ENCODE data around the gene PRCC. TPM values are rescaled to one million over a fixed set of nuclear protein-coding genes. Genes with fewer than 3 reads are reported as not detected.
A peak's percentile ranks its signal among the peaks of the same experiment; 100 is the strongest.

The PRCC gene
- 67.8 TPM for total RNA-seq
- polyA plus RNA-seq: 10 to 100 TPM; 35.5 to 43.3 (median 36.4) TPM

- Histone ChIP-seq H3K27ac (ENCODE audit: insufficient read depth, low read length, poor library complexity, severe bottlenecking) (peak within 1 kb of the TSS; percentile 98), H3K4me1 (ENCODE audit: control insufficient read depth, insufficient read depth, low read length, poor library complexity, severe bottlenecking) (peaks cover 47% of the 10 kb centered on the region), H3K36me3 (ENCODE audit: control insufficient read depth, insufficient read depth, low read length) (peaks cover 11% of the 10 kb centered on the region), H3K9me3 (ENCODE audit: control insufficient read depth in 2 of 2, low read length in 2 of 2) (no peaks in the 10 kb centered on the region), H3K4me3 (ENCODE audit: low read depth, low read length) (peak within 1 kb of the TSS; percentile 89), H3K27me3 (ENCODE audit: control insufficient read depth, insufficient read depth, low read length) (no peaks in the 10 kb centered on the region)
- Mint-ChIP-seq H3K9me3 (no peaks in the 10 kb centered on the region), H3K4me3 (peak within 1 kb of the TSS in 1 of 4 donors; percentile 91), H3K4me1 (peaks cover 17 to 38% (median 24%) of the 10 kb centered on the region in 4 donors), H3K36me3 (peaks cover 21% of the 10 kb centered on the region), H3K27ac (no peak within 1 kb of the TSS), H3K27me3 (no peaks in the 10 kb centered on the region)
- ATAC-seq (ENCODE audit: low read depth in 2 of 2) (peak; percentile 94), DNase-seq (peak; percentile 98 to 100 (median 99))
Observed at GRCh38 chr1:156767101-156767878, at the start of gene PRCC. TSS of gene PRCC (plus strand) at chr1:156767535. CDS start at chr1:156767772, 237 bp downstream.

GRCh38 chr1:156721131-156721530, 46.2 kb upstream of the PRCC start:
- Mint-ChIP-seq H3K9me3 (no peaks in the 10 kb centered on the region), H3K36me3 (peaks cover 22% of the 10 kb centered on the region), H3K4me3 (no peak overlapping the region), H3K27ac (peak overlapping the region in 1 of 3 donors; percentile 11), H3K4me1 (peaks cover 7 to 29% (median 13%) of the 10 kb centered on the region in 4 donors), H3K27me3 (no peaks in the 10 kb centered on the region)
- DNase-seq (no peak), ATAC-seq (ENCODE audit: low read depth in 2 of 2) (no peak)
- Histone ChIP-seq H3K27ac (ENCODE audit: insufficient read depth, low read length, poor library complexity, severe bottlenecking) (no peak overlapping the region), H3K36me3 (ENCODE audit: control insufficient read depth, insufficient read depth, low read length) (peaks cover 57% of the 10 kb centered on the region), H3K27me3 (ENCODE audit: control insufficient read depth, insufficient read depth, low read length) (no peaks in the 10 kb centered on the region), H3K4me3 (ENCODE audit: low read depth, low read length) (no peak overlapping the region), H3K9me3 (ENCODE audit: control insufficient read depth in 2 of 2, low read length in 2 of 2) (no peaks in the 10 kb centered on the region), H3K4me1 (ENCODE audit: control insufficient read depth, insufficient read depth, low read length, poor library complexity, severe bottlenecking) (peaks cover 23% of the 10 kb centered on the region)

- peaks cover 21% of the 10 kb centered on the region for H3K36me3 Mint-ChIP-seq
- no peak overlapping the region for H3K27ac ChIP-seq (ENCODE audit: insufficient read depth, low read length, poor library complexity, severe bottlenecking)
- peaks cover 27% of the 10 kb centered on the region for H3K4me1 ChIP-seq (ENCODE audit: control insufficient read depth, insufficient read depth, low read length, poor library complexity, severe bottlenecking)
- H3K4me3 ChIP-seq (ENCODE audit: low read depth, low read length): no peak overlapping the region
- H3K27me3 Mint-ChIP-seq: no peaks in the 10 kb centered on the region
- H3K9me3 Mint-ChIP-seq: no peaks in the 10 kb centered on the region
- H3K9me3 ChIP-seq (ENCODE audit: control insufficient read depth in 2 of 2, low read length in 2 of 2): no peaks in the 10 kb centered on the region
- ATAC-seq (ENCODE audit: low read depth in 2 of 2): no peak
- H3K27me3 ChIP-seq (ENCODE audit: control insufficient read depth, insufficient read depth, low read length): no peaks in the 10 kb centered on the region
- peak overlapping the region in 1 of 3 donors; percentile 11 for H3K27ac Mint-ChIP-seq
- DNase-seq: no peak
- peaks cover 57% of the 10 kb centered on the region for H3K36me3 ChIP-seq (ENCODE audit: control insufficient read depth, insufficient read depth, low read length)
- H3K4me1 Mint-ChIP-seq: peaks cover 7 to 25% (median 13%) of the 10 kb centered on the region in 4 donors
- H3K4me3 Mint-ChIP-seq: no peak overlapping the region
Observed at GRCh38 chr1:156721535-156721934, 45.8 kb upstream of the PRCC start.

- Histone ChIP-seq H3K9me3 (ENCODE audit: control insufficient read depth in 2 of 2, low read length in 2 of 2) (no peaks in the 10 kb centered on the region), H3K27ac (ENCODE audit: insufficient read depth, low read length, poor library complexity, severe bottlenecking) (no peak overlapping the region), H3K4me1 (ENCODE audit: control insufficient read depth, insufficient read depth, low read length, poor library complexity, severe bottlenecking) (peaks cover 48% of the 10 kb centered on the region), H3K36me3 (ENCODE audit: control insufficient read depth, insufficient read depth, low read length) (peaks cover 42% of the 10 kb centered on the region), H3K4me3 (ENCODE audit: low read depth, low read length) (peak overlapping the region; percentile 96), H3K27me3 (ENCODE audit: control insufficient read depth, insufficient read depth, low read length) (no peaks in the 10 kb centered on the region)
- peaks cover 7 to 30% (median 23%) of the 10 kb centered on the region in 4 donors for H3K4me1 Mint-ChIP-seq
- H3K27ac Mint-ChIP-seq: no peak overlapping the region
- no peak overlapping the region for H3K4me3 Mint-ChIP-seq
- no peaks in the 10 kb centered on the region for H3K27me3 Mint-ChIP-seq
- ATAC-seq (ENCODE audit: low read depth in 2 of 2) (peak; percentile 13 to 29), DNase-seq (peak; percentile 71 to 84 (median 79))
- H3K36me3 Mint-ChIP-seq: peaks cover 14% of the 10 kb centered on the region
- no peaks in the 10 kb centered on the region for H3K9me3 Mint-ChIP-seq
Observed at GRCh38 chr1:156725683-156726280, 41.6 kb upstream of the PRCC start.

GRCh38 chr1:156726549-156727226, 40.6 kb upstream of the PRCC start:
- H3K9me3 Mint-ChIP-seq: no peaks in the 10 kb centered on the region
- peaks cover 7 to 31% (median 21%) of the 10 kb centered on the region in 4 donors for H3K4me1 Mint-ChIP-seq
- H3K27ac Mint-ChIP-seq: no peak overlapping the region

GRCh38 chr1:156727492-156727891, 39.8 kb upstream of the PRCC start:
- H3K4me3 ChIP-seq (ENCODE audit: low read depth, low read length): peak overlapping the region; percentile 96
- no peaks in the 10 kb centered on the region for H3K27me3 Mint-ChIP-seq
- no peaks in the 10 kb centered on the region for H3K9me3 ChIP-seq (ENCODE audit: control insufficient read depth in 2 of 2, low read length in 2 of 2)
- peak overlapping the region in 1 of 3 donors; percentile 96 for H3K27ac Mint-ChIP-seq
- DNase-seq: no peak
- peaks cover 14% of the 10 kb centered on the region for H3K36me3 Mint-ChIP-seq
- H3K36me3 ChIP-seq (ENCODE audit: control insufficient read depth, insufficient read depth, low read length): peaks cover 28% of the 10 kb centered on the region
- H3K9me3 Mint-ChIP-seq: no peaks in the 10 kb centered on the region
- peaks cover 48% of the 10 kb centered on the region for H3K4me1 ChIP-seq (ENCODE audit: control insufficient read depth, insufficient read depth, low read length, poor library complexity, severe bottlenecking)
- peaks cover 7 to 31% (median 21%) of the 10 kb centered on the region in 4 donors for H3K4me1 Mint-ChIP-seq
- no peaks in the 10 kb centered on the region for H3K27me3 ChIP-seq (ENCODE audit: control insufficient read depth, insufficient read depth, low read length)
- peak overlapping the region; percentile 99 for H3K27ac ChIP-seq (ENCODE audit: insufficient read depth, low read length, poor library complexity, severe bottlenecking)
- ATAC-seq (ENCODE audit: low read depth in 2 of 2): no peak
- no peak overlapping the region for H3K4me3 Mint-ChIP-seq

More at GRCh38 chr1:156726549-156727226, 40.6 kb upstream of the PRCC start:
- Mint-ChIP-seq H3K27me3 (no peaks in the 10 kb centered on the region), H3K36me3 (peaks cover 14% of the 10 kb centered on the region), H3K4me3 (no peak overlapping the region)
- H3K4me1 ChIP-seq (ENCODE audit: control insufficient read depth, insufficient read depth, low read length, poor library complexity, severe bottlenecking): peaks cover 48% of the 10 kb centered on the region
- DNase-seq: peak in 2 of 3 donors; percentile 52 to 73
- H3K27me3 ChIP-seq (ENCODE audit: control insufficient read depth, insufficient read depth, low read length): no peaks in the 10 kb centered on the region
- peak overlapping the region; percentile 99 for H3K27ac ChIP-seq (ENCODE audit: insufficient read depth, low read length, poor library complexity, severe bottlenecking)
- ATAC-seq (ENCODE audit: low read depth in 2 of 2): no peak
- H3K36me3 ChIP-seq (ENCODE audit: control insufficient read depth, insufficient read depth, low read length): peaks cover 33% of the 10 kb centered on the region
- no peaks in the 10 kb centered on the region for H3K9me3 ChIP-seq (ENCODE audit: control insufficient read depth in 2 of 2, low read length in 2 of 2)
- peak overlapping the region; percentile 96 for H3K4me3 ChIP-seq (ENCODE audit: low read depth, low read length)

GRCh38 chr1:156727926-156728598, 39.3 kb upstream of the PRCC start, which contains the start of gene METTL25B:
TSS of gene METTL25B (plus strand) at chr1:156728469. CDS start at chr1:156729105, 636 bp downstream.
- Histone ChIP-seq H3K36me3 (ENCODE audit: control insufficient read depth, insufficient read depth, low read length) (peaks cover 23% of the 10 kb centered on the region), H3K27ac (ENCODE audit: insufficient read depth, low read length, poor library complexity, severe bottlenecking) (peak within 1 kb of the TSS; percentile 99), H3K4me3 (ENCODE audit: low read depth, low read length) (peak within 1 kb of the TSS; percentile 96), H3K9me3 (ENCODE audit: control insufficient read depth in 2 of 2, low read length in 2 of 2) (no peaks in the 10 kb centered on the region), H3K27me3 (ENCODE audit: control insufficient read depth, insufficient read depth, low read length) (no peaks in the 10 kb centered on the region), H3K4me1 (ENCODE audit: control insufficient read depth, insufficient read depth, low read length, poor library complexity, severe bottlenecking) (peaks cover 48% of the 10 kb centered on the region)
- Mint-ChIP-seq H3K27ac (peak within 1 kb of the TSS in 2 of 3 donors; percentile 86 to 96), H3K9me3 (no peaks in the 10 kb centered on the region), H3K27me3 (no peaks in the 10 kb centered on the region), H3K4me3 (no peak within 1 kb of the TSS), H3K4me1 (peaks cover 7 to 31% (median 19%) of the 10 kb centered on the region in 4 donors), H3K36me3 (peaks cover 18% of the 10 kb centered on the region)
- DNase-seq: peak in 2 of 3 donors; percentile 72 to 89
- ATAC-seq (ENCODE audit: low read depth in 2 of 2): peak; percentile 57 to 61
